MM.1S (cell line): ENCODE data around the gene HDLBP.

Experiments
- DNase-seq: peaks from one replicate; pipeline ENCODE4 v3.0.0-alpha.2; 2015
- H2AFZ ChIP-seq: fragments of 300-600 bp; sonication (generic); 2 replicates; pipeline ENCODE4 v1.6.0; 2016; ENCODE audit warnings: antibody characterized with exemption, low read length
- H3F3A ChIP-seq: fragments of 300-600 bp; sonication (generic); 2 replicates; pipeline ENCODE4 v1.6.1; 2016; ENCODE audit warnings: mild to moderate bottlenecking, antibody characterized with exemption, low read length, moderate library complexity, mixed read lengths; ENCODE audit not compliant: insufficient read depth
- H3K27ac ChIP-seq: fragments of 300-600 bp; sonication (generic); 2 replicates; pipeline ENCODE4 v1.5.1; 2016; ENCODE audit warnings: mild to moderate bottlenecking, low read length
- H3K27me3 ChIP-seq: fragments of 300-600 bp; sonication (generic); replicated peaks from 2 replicates; pipeline ENCODE4 v1.6.0; 2016; ENCODE audit warnings: low read length; ENCODE audit not compliant: insufficient read depth
- H3K36me3 ChIP-seq: fragments of 300-600 bp; sonication (generic); replicated peaks from 2 replicates; pipeline ENCODE4 v1.6.1; 2016; ENCODE audit warnings: mild to moderate bottlenecking, low read length, mixed read lengths; ENCODE audit not compliant: insufficient read depth
- H3K4me1 ChIP-seq: fragments of 300-600 bp; sonication (generic); 2 replicates; pipeline ENCODE4 v1.6.1; 2016; ENCODE audit warnings: low read length, mixed read lengths
- H3K4me2 ChIP-seq: fragments of 300-600 bp; sonication (generic); 2 replicates; pipeline ENCODE4 v1.6.0; 2016; ENCODE audit warnings: low read depth, low read length
- H3K4me3 ChIP-seq: fragments of 300-600 bp; sonication (generic); 2 replicates; pipeline ENCODE4 v1.5.1; 2016; ENCODE audit warnings: low read length, mixed read lengths
- H3K79me2 ChIP-seq: fragments of 300-600 bp; sonication (generic); 2 replicates; pipeline ENCODE4 v1.6.1; 2016; ENCODE audit warnings: mixed run types, low read length, mixed read lengths
- H3K9ac ChIP-seq: fragments of 300-600 bp; sonication (generic); 2 replicates; pipeline ENCODE4 v1.6.1; 2016; ENCODE audit warnings: low read length, mixed read lengths
- H3K9me2 ChIP-seq: fragments of 300-600 bp; sonication (generic); replicated peaks from 2 replicates; pipeline ENCODE4 v1.6.1; 2016; ENCODE audit warnings: mild to moderate bottlenecking, low read length, mixed read lengths; ENCODE audit not compliant: insufficient read depth
- H3K9me3 ChIP-seq: fragments of 300-600 bp; sonication (generic); replicated peaks from 2 replicates; pipeline ENCODE4 v1.6.1; 2016; ENCODE audit warnings: mild to moderate bottlenecking, low read length, mixed read lengths; ENCODE audit not compliant: insufficient read depth
- H4K20me1 ChIP-seq: fragments of 300-600 bp; sonication (generic); 2 replicates; pipeline ENCODE4 v1.6.1; 2016; ENCODE audit warnings: mild to moderate bottlenecking, low read length, moderate library complexity, mixed read lengths; ENCODE audit not compliant: insufficient read depth
- EZH2 ChIP-seq: fragments of 300-600 bp; sonication (generic); optimal IDR thresholded peaks from 2 replicates; pipeline ENCODE3; 2017; ENCODE audit warnings: low read depth, mild to moderate bottlenecking, antibody characterized with exemption, low read length, mixed read lengths
- EZH2phosphoT487 ChIP-seq: fragments of 300-600 bp; sonication (generic); IDR thresholded peaks from 2 replicates; pipeline ENCODE4 v1.6.1; 2018; ENCODE audit warnings: antibody characterized with exemption, low read length
- TF ChIP-seq, protein P1 (sequence below): fragments of 300-600 bp; sonication (generic); IDR thresholded peaks from 2 replicates; pipeline ENCODE4 v1.5.1; 2016; ENCODE audit warnings: antibody characterized with exemption, low read length, mixed read lengths

Gene HDLBP

DNA sequence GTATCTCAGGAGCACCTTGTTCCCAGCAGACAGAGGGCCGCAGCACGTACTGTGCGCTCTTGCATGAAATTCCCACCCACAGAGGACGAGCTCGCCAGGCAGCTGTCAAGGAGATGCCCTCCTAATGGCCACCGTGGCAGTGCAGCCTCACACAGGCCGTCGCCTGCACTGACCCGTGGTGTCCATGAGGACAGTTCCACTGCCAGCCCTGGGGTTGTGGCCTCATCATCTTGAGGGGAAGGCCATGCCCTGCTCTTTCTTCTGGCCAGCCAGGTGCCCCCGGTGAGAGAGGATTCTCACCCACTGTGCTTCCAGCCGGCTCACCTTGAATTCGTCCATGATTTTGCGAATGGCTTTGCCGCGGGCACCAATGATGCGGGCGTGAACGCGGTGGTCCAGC, 85.0 kb downstream of the HDLBP start:
- Histone ChIP-seq H3K9me2 (no peaks in the 10 kb centered on the region), H3K27me3 (no peaks in the 10 kb centered on the region), H3K27ac (no peak overlapping the region), H3F3A (no peaks in the 10 kb centered on the region), H3K9me3 (no peaks in the 10 kb centered on the region), H4K20me1 (no peaks in the 10 kb centered on the region), H3K4me2 (no peak overlapping the region), H3K79me2 (no peaks in the 10 kb centered on the region), H3K36me3 (no peaks in the 10 kb centered on the region; the same call in 1 of the 2 replicates), H2AFZ (no peak overlapping the region), H3K9ac (no peak overlapping the region), H3K4me1 (no peaks in the 10 kb centered on the region), H3K4me3 (no peak overlapping the region)
- DNase-seq: no peak
- TF ChIP-seq, protein P1, sequence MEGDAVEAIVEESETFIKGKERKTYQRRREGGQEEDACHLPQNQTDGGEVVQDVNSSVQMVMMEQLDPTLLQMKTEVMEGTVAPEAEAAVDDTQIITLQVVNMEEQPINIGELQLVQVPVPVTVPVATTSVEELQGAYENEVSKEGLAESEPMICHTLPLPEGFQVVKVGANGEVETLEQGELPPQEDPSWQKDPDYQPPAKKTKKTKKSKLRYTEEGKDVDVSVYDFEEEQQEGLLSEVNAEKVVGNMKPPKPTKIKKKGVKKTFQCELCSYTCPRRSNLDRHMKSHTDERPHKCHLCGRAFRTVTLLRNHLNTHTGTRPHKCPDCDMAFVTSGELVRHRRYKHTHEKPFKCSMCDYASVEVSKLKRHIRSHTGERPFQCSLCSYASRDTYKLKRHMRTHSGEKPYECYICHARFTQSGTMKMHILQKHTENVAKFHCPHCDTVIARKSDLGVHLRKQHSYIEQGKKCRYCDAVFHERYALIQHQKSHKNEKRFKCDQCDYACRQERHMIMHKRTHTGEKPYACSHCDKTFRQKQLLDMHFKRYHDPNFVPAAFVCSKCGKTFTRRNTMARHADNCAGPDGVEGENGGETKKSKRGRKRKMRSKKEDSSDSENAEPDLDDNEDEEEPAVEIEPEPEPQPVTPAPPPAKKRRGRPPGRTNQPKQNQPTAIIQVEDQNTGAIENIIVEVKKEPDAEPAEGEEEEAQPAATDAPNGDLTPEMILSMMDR: no peak
- TF ChIP-seq EZH2phosphoT487 (no peak), EZH2 (no peak)

DNA sequence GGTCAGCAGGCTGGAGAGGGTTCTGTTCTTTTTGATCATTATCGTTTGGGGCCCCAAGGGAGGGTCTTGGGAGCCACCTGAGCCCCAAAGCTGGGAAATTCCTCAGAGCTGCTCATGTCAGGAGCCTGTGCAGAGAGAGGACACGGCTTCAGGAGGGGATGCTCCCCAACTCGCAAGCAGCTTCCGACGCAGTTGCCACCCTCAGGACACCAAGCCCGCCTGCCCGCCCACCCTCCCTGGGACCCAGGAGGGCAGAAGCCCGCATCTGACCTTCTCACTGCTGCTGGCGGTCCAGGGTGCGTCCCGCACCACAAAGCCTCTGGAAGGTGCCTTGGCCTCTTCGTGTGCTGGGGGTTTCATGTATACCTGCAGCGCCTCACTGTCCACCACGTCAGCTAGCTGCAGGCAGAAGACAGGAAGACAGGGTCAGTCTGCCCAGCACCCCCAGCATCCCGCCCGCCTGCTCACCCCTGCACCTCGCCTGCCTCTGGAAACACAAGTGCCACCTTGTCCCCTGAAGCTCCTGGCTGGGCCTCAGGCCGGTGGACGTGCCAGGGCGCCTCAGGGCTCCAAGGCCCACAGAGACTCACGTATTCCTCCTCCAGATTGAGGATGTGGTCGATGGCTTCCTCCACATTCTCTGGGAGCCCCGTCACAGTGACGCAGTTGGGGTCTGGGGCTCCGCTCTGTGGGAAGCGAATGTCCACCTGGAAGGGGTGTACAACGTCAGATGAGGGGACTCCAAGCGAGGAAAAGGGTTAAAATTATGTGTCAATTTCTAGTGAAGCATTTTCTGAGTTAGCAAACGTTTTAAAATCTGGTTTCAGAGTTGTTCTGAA, 85.7 kb downstream of the HDLBP start:
- H3K36me3 ChIP-seq: no peaks in the 10 kb centered on the region; the same call in 1 of the 2 replicates
- no peaks in the 10 kb centered on the region for H3F3A ChIP-seq
- no peaks in the 10 kb centered on the region for H3K9me3 ChIP-seq
- no peaks in the 10 kb centered on the region for H3K79me2 ChIP-seq
- TF ChIP-seq EZH2 (no peak), EZH2phosphoT487 (no peak)
- TF ChIP-seq, protein P1: no peak
- no peak overlapping the region for H2AFZ ChIP-seq
- no peak overlapping the region for H3K4me3 ChIP-seq
- no peak overlapping the region for H3K27ac ChIP-seq
- no peak overlapping the region for H3K4me2 ChIP-seq
- DNase-seq: no peak
- no peaks in the 10 kb centered on the region for H3K27me3 ChIP-seq
- no peaks in the 10 kb centered on the region for H3K9me2 ChIP-seq
- H3K4me1 ChIP-seq: no peaks in the 10 kb centered on the region
- no peaks in the 10 kb centered on the region for H4K20me1 ChIP-seq
- no peak overlapping the region for H3K9ac ChIP-seq

DNA sequence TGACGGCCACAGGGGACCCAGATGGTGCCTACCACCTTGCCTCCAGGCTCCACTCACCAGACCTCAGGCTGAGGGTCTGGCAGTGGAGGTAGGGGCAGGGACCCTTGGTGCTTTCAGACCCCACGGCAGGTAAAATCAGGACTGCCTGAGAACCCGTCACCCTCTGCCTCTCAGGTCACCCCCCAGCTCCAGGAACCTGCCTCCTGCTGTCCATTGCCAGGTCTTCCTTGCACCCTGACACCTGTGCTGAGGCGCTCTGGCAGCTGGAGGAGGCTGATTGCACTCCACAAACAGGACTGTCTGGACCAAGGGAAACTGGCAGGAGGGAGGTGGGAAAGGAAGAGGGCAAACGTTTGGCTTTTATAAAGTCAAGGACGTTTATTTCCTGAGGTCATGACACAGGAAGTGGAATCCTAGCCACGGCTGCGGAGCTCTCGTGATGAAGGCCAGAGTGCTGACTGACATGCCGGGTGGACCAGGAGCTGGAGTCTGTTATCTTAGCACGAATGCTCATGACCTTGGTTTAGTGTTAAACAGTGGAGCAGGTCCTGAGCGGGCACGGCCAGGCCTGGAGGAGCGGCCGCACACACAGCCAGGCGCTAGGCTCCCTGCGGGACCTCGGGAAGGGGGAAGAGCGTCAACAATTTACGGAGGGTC, 86.5 kb downstream of the HDLBP start:
- H3K9me3 ChIP-seq: no peaks in the 10 kb centered on the region
- no peaks in the 10 kb centered on the region for H3F3A ChIP-seq

More for the DNA sequence above, 86.5 kb downstream of the HDLBP start:
- Histone ChIP-seq H2AFZ (no peak overlapping the region), H3K36me3 (no peaks in the 10 kb centered on the region; the same call in 1 of the 2 replicates), H3K27me3 (no peaks in the 10 kb centered on the region), H3K9ac (no peak overlapping the region), H3K27ac (no peak overlapping the region), H3K9me2 (no peaks in the 10 kb centered on the region), H3K4me2 (no peak overlapping the region), H4K20me1 (no peaks in the 10 kb centered on the region), H3K79me2 (no peaks in the 10 kb centered on the region), H3K4me1 (no peaks in the 10 kb centered on the region), H3K4me3 (no peak overlapping the region)
- DNase-seq: no peak
- no peak for TF ChIP-seq EZH2phosphoT487
- TF ChIP-seq, protein P1: no peak
- no peak for TF ChIP-seq EZH2
